ENCODE data around the gene STPG4.
"Not testable (repeated sequence)": the region's sequence is repeated elsewhere in the genome, so short reads cannot be mapped to it uniquely, and the experiment has no call there.

GRCh38 chr2:47124740-47125139 lies 30.4 kb downstream of the STPG4 start:
- not testable (repeated sequence) for TF ChIP-seq PAX5 (IDR thresholded peaks at IDR 0.05; ENCODE audit: insufficient read depth, low read length, severe bottlenecking); POLR2AphosphoS5 (IDR thresholded peaks at IDR 0.05; ENCODE audit: low read depth, low read length); TAF1 (IDR thresholded peaks at IDR 0.05; ENCODE audit: low read depth, low read length); POLR2A (IDR thresholded peaks at IDR 0.05; ENCODE audit: low read depth, low read length); SPI1 (IDR thresholded peaks at IDR 0.05; ENCODE audit: low read depth, low read length); POU2F2 (IDR thresholded peaks at IDR 0.05; ENCODE audit: low read depth, low read length)

Measured in GM12891 (cell line).